HG03135 (cell line): ENCODE results near the gene RASGRF1.

Source experiments
- ATAC-seq: cut with Tn5 transposase; IDR thresholded peaks from one replicate; pipeline ENCODE4 v1.9.1; 2021; ENCODE audit warnings: mild to moderate bottlenecking, moderate library complexity; ENCODE audit not compliant: unreplicated experiment

Gene RASGRF1

DNA sequence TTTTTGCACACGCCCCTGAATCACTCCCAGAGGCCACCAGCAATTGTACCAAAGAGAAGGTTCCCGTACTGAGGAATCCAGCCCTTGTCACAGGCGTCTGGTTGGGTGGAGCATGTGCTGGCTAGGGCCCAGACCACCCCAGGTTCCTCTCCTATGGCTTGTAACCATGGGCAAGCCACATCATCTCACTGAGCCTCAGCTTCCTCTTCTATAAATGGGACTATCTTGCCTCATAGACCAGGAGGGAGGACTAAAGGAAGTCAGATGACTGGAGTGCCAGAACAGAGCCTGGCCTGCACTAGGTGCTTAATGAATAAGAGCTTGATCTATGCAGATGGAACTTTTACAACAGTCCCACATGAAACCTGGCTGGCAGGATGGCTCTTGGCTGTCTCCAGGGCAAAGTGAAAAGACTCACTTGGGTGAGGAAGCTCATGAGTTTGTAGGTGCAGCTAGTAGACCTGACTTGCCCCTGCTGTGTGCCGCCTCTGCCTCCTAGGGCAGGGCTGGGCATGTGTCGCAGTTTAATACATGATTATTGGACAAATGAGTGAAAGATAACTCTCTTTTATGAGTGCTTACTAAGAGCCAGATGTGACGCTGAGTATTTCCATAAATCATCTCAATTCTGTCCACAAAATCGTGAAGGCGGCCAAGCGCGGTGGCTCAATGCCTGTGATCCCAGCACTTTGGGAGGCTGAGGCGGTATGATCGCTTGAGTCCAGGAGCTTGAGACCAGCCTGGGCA is 175.1 kb downstream of the RASGRF1 start:
- no peak for ATAC-seq

GRCh38 chr15:78914027-78914764 is 176.4 kb downstream of the RASGRF1 start:
- ATAC-seq = no peak

- ATAC-seq = no peak
Observed at GRCh38 chr15:78913012-78913411, 177.6 kb downstream of the RASGRF1 start.

- ATAC-seq = no peak
Observed at GRCh38 chr15:78912316-78912715, 178.3 kb downstream of the RASGRF1 start.

DNA sequence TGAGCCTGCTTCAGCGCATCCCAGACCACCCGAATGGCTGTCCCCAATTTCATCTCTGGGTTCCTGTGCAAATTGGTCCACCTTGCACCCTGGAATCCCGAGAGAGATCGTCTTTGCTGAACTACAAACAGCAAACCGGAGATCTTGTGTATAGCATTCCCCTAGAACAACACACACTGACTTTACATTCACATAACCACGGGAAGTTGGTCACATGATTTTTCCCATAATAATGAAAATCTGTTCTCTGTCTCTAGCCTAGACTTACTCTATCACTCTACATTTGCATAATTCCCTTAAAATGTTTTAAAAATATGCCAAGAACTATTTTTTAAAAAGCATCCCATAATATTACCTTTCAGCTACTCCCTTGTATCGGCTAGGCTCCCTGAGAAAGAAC is 180.3 kb downstream of the RASGRF1 start:
- ATAC-seq = no peak
